ENCODE measurements around the gene MRPL53. TPM values are rescaled to one million over a fixed set of nuclear protein-coding genes. Genes with fewer than 3 reads are reported as not detected.

The MRPL53 gene
- total and polyA plus RNA-seq, 2 of the 13 experiments (the other 11 are each of a cell fraction or from before 2014, with no cell fraction given): 34.3 to 51.9 TPM

- TF ChIP-seq RNF219 (CRISPR knock-in tag; IDR thresholded peaks at IDR 0.05) (no peak), ZNF7 (CRISPR knock-in tag; IDR thresholded peaks at IDR 0.05) (no peak), FOXP4 (CRISPR knock-in tag; IDR thresholded peaks at IDR 0.05) (no peak), ZBTB4 (CRISPR knock-in tag; IDR thresholded peaks at IDR 0.05; ENCODE audit: borderline replicate concordance) (peak; percentile 91; the same call in 1 of the 2 replicates), RFXAP (CRISPR knock-in tag; IDR thresholded peaks at IDR 0.05; ENCODE audit: borderline replicate concordance) (peak; percentile 24; the same call in 1 of the 2 replicates), PITX1 (CRISPR knock-in tag; IDR thresholded peaks at IDR 0.05) (peak; percentile 55; the same call in 1 of the 2 replicates), FOXC1 (CRISPR knock-in tag; IDR thresholded peaks at IDR 0.05; ENCODE audit: borderline replicate concordance) (peak; percentile 50; the same call in 1 of the 2 replicates), ZEB1 (IDR thresholded peaks at IDR 0.05; ENCODE audit: insufficient replicate concordance, low read depth) (no peak), MEIS1 (CRISPR knock-in tag; IDR thresholded peaks at IDR 0.05; ENCODE audit: borderline replicate concordance) (no peak; the same call in 1 of the 2 replicates), ZNF761 (CRISPR knock-in tag; conservative IDR thresholded peaks at IDR 0.05) (no peak; the same call in 1 of the 2 replicates), ZNF235 (CRISPR knock-in tag; IDR thresholded peaks at IDR 0.05; ENCODE audit: borderline replicate concordance) (peak; percentile 54; the same call in 1 of the 2 replicates), ELF1 (CRISPR knock-in tag; IDR thresholded peaks at IDR 0.05) (peak; percentile 86), CAMTA2 (CRISPR knock-in tag; IDR thresholded peaks at IDR 0.05; ENCODE audit: borderline replicate concordance) (peak; percentile 32; the same call in 1 of the 2 replicates), BHLHE40 (IDR thresholded peaks at IDR 0.05; ENCODE audit: low read length) (peak; percentile 79), ZNF670 (CRISPR knock-in tag; IDR thresholded peaks at IDR 0.05; ENCODE audit: borderline replicate concordance) (peak; percentile 90; the same call in 1 of the 2 replicates), GPBP1L1 (CRISPR knock-in tag; IDR thresholded peaks at IDR 0.05) (no peak), ZNF337 (CRISPR knock-in tag; IDR thresholded peaks at IDR 0.05; ENCODE audit: borderline replicate concordance, low read depth) (peak; percentile 82; the same call in 1 of the 2 replicates), PHF20 (CRISPR knock-in tag; IDR thresholded peaks at IDR 0.05) (peak; percentile 50)
These were observed 30.4 kb upstream of the MRPL53 start (continued) for GRCh38 chr2:74502720-74503505.

All from HepG2 (cell line).